ENCODE results near the gene KCNK10.
"Not testable (repeated sequence)": the region's sequence is repeated elsewhere in the genome, so short reads cannot be mapped to it uniquely, and the experiment has no call there.

Gene KCNK10

DNA sequence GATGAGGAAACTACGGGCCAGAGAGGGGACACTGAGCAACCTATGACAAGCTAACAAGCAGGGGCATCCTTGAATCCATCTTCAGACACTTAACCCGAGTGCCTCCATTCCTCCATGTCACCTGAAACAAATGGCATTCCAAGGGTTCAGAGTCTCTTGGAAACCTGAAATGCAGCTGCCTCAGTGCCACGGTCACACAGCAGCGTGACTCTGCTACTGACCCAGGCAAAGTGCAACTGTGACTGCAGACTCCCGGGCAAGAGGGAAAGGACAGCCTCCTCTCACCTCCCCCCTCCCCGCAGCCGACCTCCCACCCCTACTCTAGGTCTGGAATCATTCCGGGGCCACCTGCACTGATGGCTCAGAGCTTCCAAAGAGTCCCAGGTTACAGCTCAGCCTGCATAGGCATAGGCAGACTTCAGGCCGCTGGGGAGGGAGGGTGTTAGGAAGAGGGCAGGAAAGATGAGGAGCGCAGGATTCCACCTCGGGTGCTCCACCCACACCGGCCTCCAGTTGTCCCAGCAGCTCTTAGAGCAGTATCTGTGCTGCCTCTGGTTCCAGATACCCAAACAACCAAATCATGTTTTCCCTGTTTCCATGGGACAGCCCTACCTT is 53.2 kb downstream of the KCNK10 start:
- DNase-seq, result no peak

- no peak for DNase-seq
Measured at GRCh38 chr14:88266474-88266873, 56.6 kb downstream of the KCNK10 start.

DNA sequence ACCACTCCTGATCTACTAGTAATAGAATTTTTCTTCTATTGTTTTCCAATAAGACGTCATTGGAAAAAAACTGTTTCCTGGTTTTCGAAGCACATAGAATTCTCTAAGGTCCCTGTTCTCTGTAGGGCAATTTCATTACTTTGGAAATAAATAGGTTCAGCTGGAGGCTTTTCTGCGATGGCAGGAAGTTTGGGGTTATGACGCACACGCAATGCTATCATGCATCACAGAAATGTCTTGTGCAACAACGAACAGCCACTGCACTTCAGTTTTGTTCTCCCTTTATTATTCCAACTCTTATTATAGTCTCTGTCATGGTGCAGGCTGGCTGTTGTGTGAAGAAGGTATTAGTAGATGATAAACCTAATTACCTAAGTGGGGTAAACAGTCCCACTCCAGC is 59.0 kb downstream of the KCNK10 start:
- no peak for DNase-seq

DNA sequence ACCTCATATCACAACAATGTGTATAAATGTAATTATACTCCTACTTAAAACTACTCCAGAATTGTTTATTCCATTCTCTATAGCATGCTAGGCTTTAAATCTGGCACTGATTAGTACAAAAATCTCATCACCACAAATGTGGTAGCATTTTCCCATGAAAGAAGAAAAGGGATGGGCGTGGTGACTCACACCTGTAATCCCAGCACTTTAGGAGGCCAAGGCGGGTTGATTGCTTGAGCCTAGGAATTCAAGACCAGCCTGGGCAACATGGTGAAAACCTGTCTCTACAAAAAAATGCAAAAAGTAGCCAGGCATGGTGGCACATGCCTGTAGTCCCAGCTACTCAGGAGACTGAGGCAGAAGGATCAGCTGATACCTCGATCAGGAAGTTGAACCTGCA is 61.8 kb downstream of the KCNK10 start:
- DNase-seq, result not testable (repeated sequence)

DNA sequence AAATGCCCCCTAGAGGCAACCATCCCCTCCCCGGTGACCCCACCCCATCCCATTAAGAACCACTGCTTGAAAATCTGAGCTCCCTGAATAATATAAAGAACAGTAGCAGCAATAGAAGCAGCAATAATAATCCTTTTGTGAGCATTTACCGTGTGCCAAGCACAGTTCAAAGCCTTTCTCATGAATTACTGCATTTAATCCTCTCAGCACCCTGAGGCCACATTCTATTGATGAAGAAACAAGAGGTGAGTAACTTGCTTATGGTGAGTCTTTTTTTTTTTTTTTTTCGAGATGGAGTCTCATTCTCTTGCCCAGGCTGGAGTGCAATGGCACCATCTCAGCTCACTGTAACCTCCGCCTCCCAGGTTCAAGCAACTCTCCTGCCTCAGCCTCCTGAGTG is 65.0 kb downstream of the KCNK10 start:
- no peak for DNase-seq

DNA sequence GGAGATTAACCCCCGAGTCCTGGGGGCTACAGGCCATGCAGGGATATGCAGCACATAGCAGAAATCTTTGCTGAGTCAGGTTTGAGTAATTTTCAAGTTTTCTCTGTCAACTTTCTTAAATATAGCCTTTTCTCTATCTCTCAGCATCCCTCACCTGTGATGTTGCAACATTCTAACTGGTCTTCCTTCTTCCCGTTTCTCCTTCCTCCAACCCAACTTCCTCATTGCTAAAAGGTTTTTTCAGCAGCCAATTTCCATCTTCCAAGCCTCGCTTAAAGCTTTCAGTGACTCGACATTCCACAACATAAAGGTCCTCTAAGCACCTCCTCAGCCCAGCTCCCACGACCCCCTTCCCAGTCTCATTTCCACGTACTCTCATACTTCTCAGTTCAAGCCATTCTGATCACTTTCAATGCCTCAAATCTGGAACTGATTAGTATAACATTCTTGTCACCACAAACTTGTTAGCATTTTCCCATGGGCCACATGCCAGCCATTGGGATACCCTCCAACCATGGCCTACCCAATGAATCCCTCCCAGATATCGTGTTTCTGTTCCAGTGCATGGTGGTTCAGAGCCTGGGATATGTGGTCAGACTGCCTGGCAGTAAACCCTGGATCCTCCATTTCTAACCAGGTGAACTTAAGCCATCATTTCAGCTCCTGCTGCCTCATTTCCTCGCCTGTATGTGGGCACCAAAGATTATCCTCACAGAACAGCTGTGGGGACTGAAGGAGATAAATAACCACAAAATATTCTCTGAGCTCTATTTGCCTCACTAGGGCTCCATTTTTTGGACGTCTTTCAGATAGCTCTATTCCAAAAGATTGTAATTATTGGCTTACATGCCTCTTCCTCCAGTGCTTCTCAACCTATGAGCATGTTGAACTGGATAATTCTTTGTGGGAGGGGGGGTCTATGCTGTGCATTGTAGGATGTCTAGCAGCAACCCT is 65.8 kb downstream of the KCNK10 start:
- DNase-seq, result no peak

DNA sequence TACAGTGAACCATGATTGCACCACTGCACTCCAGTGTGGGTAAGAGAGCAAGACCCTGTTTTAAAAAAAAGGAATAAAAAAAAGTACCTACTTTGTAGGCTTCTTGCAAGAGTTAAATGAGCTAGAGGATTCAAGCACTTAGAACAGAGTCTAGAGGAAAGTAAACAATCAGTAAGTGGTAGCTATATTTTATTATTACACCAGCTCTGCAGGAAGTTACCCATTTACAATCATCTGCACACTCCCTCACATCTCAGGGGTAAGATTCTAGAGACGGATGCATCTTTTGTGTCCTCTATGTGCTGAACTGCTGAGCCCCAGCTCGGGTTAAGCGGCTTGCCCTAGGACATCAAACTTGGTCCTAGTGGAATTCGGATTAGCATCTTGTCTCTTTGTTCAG is 67.3 kb downstream of the KCNK10 start:
- DNase-seq, result peak; percentile 26

GRCh38 chr14:88255196-88255595 is 67.9 kb downstream of the KCNK10 start:
- DNase-seq, result no peak

DNA sequence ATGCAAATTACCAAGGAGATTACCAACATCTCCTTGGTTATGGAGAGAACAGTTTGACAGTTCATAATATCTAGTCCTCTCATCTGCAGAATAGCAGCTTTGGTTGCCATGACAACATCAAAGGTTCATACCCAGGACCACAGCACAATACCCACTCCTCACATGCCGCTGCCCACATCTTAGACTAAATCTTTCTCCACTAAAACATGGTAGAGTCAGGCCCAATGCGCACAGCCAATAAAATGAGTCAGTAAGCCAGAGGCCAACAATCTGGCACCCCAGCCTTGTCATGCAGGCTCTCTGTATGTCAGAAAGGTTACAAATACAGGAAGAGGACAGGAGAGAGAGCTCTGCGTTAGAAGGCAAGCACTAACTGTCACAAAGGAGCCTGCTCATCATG is 70.6 kb downstream of the KCNK10 start:
- DNase-seq, result no peak

DNA sequence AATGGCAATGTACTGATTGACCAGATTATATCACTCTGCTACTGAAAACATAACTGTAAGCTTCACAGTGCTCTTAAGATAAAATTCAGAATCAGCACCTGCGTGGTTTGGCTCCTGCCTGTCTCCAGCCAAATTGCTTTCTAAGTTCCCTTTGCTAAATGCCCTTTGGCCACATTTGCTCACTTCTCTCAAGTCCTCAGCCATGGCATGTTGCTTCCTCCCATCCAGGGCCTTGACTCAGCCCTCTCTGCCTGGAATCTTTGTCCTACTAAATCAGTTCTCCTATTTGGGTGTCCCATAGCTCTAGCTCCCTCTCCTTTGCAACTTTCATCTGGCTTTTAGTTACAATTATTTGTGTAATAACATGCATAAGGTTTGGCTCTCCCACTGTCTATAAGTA is 71.4 kb downstream of the KCNK10 start:
- DNase-seq, result no peak

DNA sequence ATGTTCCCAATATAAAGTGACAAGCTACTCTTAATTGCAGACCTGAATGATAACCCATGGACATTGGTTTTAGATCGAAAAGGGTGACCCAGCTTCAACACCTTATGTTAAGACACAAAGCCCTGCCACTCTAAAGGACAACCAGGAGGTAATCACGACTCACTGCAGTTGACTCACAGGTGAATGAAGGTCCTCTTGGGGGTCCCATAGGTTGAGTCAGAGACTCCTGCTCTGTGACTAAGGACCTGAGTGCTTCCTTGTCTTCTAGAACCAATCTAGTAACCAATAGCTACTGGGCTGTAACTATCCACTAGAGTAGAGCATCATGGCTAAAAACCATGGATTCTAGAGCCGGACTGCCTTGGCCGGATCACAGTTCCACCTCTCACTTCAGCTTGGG is 73.8 kb downstream of the KCNK10 start:
- no peak for DNase-seq

DNA sequence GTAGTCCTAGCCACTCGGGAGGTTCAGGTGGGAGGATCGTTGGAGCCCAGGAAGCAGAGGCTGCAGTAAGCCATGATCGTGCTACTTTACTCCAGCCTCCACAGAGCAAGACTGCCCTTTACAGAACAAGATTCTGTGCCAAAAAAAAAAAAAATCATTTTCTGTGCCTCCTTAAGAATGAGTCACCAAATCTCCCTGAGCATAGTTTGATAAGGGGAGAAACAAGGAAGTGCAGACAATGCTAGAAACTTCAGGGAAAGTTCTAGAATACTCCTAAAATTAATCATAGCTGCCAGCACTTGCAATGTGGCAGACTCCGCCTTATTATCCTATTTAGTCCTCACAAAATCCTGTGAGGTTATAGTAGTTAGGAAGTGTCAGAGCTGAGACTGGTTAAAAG is 74.5 kb downstream of the KCNK10 start:
- no peak for DNase-seq

GRCh38 chr14:88247228-88247627 is 75.8 kb downstream of the KCNK10 start:
- no peak for DNase-seq

DNA sequence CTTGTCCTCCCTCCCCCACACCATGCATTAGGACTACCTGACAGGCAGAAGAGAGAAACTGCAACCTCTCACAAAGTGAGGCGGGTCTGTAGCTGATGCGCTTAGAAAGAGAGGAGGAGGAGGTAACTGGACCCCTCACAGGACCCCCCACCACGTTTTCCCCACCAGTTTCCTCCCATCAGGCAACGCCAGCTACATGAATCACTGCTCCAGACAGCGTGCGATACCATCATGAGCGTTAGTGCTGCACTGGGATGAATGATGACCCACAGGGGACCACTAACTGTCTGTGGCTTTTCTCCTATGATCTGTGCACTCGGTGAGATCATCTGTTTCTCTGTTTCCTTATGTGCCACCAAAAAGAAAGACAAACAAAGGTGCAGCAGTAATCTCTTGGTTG is 77.7 kb downstream of the KCNK10 start:
- no peak for DNase-seq

- DNase-seq, result no peak
Measured at GRCh38 chr14:88243946-88244345, 79.1 kb downstream of the KCNK10 start.

DNA sequence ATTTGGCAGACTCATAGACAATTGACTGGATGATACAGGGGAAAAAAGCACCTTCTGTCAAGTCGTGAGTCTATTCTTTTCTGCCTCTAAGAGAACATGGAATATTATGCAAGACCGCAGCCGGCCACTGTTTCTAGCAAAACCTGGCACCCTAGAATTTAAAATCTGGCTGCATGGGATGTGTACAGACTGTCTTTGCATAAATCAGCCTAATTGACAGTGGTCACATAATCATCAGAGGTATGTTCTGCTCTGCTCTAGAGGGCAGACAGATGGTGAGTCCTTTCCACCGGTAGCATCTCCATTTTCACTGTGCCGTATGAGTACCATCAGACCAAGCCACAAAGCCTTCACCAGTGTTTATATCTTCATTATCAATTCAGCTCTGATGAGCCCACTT is 80.6 kb downstream of the KCNK10 start:
- no peak for DNase-seq

DNA sequence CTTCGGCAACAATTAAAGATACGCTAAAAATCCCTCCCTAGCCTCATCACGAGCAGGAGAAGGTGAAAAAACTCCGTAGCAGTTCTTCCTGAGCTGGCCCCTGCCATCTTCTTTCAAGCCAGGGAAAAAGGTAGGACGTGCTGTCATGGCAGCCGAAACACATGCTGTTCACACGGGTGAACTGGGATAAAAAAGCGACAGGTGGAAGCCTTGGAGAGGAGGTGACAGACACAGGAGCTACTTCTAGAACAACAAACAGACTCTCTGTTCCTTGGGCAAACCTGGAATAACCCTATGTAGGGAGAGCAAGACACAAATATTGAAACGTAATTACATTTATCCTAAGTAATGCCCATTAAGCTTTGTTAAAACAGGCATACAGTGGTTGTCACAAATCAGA is 81.3 kb downstream of the KCNK10 start:
- DNase-seq, result no peak

GRCh38 chr14:88234442-88234841 is 88.6 kb downstream of the KCNK10 start:
- no peak for DNase-seq

- DNase-seq, result no peak
Measured at GRCh38 chr14:88233915-88234314, 89.2 kb downstream of the KCNK10 start.

DNA sequence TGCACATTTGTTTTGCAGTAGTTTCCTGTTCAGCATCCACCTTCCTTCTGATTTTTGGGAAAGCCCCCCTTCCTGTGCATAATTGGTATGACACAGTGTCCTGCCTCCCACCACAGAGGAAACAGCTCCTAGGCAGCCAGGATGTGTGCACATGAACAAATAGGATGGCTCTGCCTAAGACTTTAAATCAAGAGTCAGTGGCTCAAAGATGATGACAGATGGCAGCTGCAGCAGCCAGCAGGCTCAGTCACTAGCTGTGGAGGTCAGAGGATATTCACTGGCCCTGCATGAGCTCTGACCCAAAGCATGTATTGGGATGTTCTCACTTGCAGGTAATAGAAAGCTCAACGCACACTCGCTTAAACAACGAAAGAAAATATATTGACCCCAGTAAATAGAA is 90.3 kb downstream of the KCNK10 start:
- no peak for DNase-seq

DNA sequence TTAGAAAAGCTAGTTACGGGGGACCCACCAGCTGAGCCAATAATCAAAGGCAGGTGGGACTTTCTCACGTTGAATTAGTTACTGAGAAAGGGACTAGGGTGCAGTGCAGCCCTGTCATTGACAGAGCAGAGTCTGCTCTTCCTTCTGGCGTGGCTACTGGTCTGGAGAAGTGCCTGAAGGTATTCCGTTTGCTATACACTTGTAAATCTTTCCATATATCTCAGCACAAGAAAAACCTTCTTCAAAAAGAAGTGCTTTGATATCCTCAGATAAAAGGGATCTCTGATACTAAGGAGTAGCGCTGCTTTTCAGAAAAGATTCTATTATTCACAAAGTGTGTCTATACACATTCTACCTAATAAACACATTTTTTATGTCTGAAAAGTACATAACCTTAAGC is 91.5 kb downstream of the KCNK10 start:
- no peak for DNase-seq

DNA sequence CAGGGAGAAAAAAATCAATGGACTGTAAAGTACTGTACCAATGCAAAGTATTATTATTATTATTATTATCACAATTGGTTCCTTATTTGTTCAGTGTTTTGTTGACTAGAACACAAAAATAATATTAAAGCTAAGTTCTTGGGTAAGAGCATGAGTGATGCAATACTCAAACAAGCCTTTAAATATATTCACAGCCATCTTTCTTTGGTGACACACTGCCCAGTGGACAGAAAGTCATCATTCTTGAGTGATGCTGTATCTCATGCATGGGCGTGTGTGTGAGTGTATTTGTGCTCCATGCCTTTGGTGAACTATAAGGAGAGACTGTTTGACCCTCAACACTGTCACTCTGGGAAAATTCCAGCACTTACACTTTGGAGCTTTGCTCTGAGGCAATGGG is 93.6 kb downstream of the KCNK10 start:
- no peak for DNase-seq

DNA sequence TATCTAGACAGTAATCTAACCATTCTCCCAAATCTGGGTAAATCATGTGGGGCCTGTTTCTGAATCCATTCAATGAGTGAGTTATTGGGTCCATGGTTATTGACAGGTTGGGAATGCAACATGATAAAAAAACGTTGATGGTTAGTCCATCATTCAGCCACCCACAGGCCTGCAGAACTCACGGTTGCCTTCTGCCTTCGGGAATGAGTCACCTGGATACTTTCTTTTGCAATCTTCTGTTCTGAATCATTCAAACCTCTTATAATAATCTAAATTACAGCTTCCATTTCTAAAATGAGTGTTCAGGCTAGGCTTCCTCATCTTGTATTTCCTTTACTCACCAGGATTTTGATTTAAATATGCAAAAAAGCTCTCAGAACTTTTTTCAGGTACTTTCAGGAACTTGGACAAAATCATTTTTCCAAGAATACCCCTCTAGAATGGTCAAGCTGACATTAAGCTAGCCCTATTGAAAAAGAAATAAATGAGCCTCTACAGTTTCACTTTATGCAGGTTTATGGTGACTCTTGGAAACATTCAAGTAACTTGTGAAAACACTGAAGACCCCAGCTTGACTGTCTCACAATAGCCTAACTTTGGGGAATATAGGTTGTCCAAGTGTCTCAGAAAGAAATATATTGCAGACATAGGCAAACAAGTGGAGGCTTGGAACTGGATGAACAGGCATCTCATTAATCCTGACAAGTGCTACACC is 94.4 kb downstream of the KCNK10 start:
- no peak for DNase-seq

DNA sequence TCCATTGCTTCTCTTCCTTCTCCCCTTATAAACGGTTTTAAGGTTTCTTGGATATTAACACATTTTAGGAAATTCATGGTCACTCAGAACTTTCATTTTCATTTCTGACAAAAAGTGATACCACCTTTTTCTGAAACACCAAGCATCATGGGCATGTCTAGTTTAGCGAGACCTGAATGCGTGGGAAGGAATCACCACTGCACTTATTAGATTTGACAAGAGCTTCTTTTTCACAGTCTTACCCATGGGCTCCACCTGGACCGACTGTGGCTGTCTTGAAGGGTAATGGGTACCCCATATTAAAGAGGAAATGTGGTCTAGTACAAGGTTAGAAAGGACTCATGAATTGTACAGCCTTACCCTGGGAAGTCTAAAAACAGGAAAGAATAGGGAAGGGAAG is 95.4 kb downstream of the KCNK10 start:
- no peak for DNase-seq
